Fibroblast of upper back skin (primary cell): Measurements from ENCODE around the gene CFAP53.
"Not testable (repeated sequence)": the region's sequence is repeated elsewhere in the genome, so short reads cannot be mapped to it uniquely, and the experiment has no call there.

ENCODE experiments used
- DNase-seq: peaks from one replicate; pipeline ENCODE4 v3.0.0-alpha.2; 2013

The CFAP53 gene

DNA sequence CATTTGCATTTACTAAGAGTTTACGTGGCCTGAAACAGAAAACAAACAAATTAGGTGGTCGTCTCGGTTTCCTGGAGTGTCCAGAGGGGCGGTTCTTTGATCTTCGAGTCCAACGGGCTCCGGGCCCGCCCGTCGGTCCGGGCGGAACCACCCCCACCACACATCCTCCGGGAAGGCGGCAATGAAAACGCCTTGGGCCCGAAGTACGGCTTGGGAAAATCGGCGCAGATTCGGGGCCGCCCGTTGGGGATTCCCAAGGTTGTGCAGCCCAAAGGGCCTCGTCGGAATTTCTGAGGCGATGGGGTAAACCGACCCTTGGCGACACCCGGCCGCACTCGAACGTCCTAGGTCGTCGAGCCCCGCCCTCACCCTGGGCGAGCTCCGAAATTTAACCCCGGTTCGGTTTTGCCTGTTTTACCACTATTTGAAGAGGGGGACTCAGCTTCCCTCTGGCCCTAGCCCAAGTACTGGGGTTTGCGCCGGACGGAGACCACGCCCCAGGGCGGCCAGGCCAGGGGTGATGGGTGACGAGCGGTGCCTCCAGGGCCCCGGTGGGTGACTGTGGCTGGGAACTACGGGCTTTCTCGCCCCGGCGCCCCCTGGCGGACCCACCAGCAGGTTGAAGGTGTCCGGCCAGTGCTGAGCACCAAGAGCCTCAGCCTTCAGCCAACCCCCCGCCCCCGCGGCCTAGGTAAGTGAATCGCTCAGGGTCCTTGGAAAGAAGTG, 1.9 kb upstream of the CFAP53 start:
- DNase-seq, result peak; percentile 50

DNA sequence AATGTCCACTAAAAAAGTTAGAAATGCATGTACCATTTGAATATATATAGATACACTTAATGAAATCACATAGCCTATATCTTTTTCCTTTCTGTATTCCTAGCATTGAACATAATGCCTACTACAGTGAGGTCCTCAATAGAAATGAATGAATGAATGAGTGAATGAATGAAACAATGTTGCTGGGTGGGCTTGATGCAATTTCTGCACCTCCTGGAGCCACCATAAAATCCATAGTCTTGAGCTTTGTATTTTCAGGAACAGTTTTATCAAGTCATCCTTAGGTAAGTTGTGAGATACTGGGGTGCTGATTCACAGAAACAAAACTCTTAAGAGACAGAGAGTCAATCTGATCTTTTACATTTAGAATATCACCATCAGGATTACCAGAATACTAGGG, 3.3 kb downstream of the CFAP53 start:
- DNase-seq, result no peak

DNA sequence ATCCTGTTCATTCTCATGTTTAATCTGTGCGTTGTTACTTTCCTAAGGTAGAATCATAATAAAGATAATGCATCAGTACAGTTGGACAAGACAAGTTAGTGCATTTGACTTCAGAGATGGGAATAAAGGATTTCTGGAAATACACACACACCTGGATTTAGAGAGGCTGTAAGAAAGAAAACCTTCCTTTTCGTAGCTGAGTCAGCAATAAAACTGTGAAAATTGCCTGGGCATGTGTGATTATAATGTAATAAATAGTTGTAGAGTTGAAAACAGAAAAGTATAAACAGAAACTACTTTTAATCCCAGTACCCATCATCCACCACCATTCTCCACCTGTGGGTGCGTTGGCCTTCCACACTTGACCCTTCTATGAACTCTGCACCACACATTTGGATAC, 15.4 kb downstream of the CFAP53 start:
- no peak for DNase-seq

DNA sequence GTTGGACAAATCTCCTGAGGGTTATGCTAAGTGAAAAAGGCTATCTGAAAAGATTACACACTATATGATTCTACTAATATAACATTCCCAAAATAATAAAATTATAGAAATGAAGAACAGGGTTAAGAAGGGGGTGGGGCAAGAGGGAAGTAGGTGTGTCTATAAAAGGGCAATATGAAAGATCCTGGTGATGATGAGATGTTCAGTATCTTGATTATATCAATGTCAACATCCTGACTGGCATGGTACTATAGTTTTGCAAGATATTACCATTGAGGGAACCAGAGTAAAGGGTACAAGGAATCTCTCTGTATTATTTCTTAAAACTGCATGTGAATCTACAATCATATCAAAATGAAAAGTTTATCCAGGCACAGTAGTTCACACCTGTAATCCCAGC, 16.7 kb downstream of the CFAP53 start:
- DNase-seq, result no peak

DNA sequence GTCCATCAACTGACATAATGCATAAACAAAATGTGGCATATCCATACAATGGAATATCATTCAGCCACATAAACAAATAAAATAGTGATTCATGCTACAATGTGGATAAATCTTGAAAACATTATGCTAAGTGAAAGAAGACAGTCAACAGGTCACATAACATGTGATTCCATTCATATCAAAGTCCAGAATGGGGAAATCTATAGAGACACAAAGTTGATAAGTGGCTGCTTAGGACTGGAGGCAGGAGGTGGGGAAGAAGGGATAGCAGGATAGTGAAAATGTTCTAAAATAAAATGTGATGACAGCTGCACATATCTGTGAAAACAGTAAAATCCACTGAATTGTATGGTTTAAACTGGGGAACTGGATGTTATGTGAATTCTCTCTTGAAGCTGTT, 18.7 kb downstream of the CFAP53 start:
- no peak for DNase-seq

DNA sequence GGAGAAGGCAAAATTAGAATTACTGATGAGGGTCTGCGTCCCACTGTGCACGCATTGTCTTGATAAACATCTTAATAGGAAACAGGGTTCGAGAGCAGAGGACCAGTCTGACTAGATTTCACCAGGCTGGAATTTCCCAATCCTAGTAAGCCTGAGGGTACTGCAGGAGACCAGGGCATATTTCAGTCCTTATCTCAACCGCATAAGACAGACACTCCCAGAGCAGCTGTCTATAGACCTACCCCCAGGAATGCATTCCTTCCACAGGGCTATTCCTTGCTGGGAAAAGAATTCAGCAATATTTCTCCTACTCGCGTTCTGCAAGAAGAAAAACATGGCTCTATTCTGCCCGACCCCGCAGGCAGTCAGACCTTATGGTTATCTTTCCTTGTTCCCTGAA, 24.5 kb downstream of the CFAP53 start:
- not testable (repeated sequence) for DNase-seq

DNA sequence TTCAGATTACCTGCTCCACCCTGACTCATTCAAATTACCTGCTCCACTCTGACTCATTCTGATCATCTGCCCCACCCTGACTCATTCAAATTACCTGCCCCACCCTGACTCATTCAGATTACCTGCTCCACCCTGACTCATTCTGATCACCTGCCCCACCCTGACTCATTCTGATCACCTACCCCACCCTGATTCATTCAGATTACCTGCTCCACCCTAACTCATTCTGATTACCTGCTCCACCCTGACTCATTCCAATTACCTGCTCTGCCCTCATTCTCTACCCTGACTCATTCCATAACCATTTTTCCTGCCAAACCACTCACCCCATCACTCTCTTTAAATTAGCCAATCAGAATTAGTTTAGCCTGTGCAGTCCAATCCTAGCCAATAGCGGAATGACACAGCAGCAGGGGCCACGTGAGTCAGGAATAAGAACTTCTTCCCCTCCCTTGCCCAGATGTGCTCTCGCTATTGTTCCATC, 26.2 kb downstream of the CFAP53 start:
- DNase-seq, result no peak

DNA sequence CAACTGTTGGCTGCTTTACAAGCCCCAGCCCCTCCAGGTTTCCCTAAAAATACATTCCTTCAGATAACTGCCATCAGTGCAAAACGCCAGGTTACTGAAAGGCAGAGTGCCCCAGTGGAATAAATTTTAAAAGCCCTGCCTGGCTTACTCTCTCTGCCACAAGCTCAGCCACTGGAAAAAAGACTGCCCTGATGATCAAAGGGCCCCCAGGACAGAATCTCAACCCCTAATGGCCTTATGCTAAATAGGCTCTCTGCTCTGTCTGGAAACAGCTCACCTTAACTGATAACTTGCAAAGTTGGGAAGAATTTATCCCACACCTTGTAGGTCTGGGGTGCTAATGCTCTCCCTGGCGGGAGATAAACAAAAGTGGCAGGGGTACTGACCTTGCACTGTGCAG, 33.9 kb downstream of the CFAP53 start:
- DNase-seq, result no peak

DNA sequence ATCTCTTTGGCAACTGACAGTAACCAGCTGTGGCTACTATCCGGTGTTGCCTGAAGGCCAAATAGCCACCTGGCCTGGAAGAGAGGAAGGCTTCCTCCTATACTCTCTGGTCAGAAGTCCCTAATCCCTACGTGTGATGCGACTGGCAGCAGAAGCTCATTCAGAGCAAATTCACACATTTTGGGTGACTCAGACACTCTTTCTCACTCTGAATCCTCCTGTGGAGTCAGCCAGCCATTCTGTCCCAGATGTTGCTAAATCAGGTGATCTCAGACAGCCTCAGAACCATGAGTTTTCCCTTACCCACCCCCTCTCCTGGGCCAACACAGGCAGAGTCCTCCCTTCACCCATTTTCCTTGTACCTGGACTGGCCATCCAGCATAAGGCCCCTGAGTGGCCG, 34.7 kb downstream of the CFAP53 start:
- no peak for DNase-seq

DNA sequence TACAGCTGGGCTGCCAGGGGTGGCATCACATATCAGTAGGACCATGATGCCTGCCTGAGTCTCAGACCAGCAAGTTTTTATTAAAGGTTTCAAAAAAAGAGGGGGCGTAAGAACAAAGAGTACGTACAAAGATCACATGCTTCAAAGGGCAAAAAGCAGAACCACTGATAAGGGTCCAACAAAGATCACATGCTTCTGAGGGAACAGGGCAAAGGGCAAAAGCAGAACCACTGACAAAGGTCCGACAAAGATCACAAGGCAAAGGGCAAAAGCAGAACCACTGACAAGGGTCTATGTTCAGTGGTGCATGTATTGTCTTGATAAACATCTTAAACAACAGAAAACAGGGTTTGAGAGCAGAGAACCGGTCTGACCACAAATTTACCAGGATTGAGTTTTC, 46.0 kb downstream of the CFAP53 start:
- DNase-seq, result not testable (repeated sequence)

DNA sequence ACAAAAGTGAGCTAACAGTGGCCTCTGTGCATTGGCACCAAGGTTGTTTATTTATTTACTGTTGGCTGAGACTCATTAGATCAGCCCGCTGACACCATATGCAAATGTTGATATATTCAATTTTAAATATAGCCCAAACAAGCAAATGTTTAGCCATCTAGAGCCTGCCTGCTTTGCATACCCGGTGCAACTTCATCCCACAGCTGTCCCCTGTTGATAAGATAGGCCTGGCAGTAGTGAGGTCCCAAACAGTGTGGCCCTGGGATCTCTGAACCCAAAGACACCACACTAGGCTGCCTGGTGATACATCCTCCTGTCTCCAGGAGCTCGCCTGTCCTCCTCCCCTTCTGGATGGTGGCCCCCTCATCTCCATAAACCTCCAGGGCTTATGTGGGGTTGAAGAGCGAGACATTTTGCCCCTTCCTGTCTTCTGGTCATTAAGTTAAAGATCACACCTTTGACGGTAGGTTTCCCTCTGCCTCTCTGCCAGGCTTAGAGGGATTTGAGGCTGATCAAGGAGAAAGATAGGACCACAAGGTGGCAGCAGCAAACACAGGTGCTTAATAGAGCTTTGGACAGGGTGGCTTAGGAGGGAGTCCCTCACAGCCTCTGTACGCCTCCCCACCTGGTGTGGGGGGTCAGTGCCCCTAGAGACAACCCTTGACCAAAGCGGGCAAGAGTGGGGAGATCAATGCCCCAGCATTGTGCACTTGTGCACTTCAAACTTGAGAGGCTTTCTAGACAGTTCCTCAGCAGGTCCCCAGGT, 47.7 kb downstream of the CFAP53 start:
- DNase-seq, result no peak

DNA sequence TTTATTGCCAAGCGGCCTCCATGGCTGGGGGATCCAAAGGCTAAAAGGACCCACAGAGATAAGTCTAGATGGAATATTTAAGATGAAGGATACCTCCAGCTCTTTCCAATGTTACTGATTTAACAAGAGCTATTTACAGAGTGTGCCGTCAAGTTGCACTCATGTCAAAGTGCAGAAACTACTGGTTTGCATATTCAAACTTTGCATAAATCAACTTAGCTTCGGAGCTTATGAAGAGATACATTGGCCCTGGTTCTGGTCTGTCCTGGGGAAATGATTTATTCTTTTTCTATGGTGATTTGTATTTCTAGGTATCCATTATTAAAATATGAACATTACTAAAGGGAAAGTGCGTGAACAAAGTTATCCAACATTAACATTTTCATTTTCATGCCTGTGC, 57.0 kb downstream of the CFAP53 start:
- no peak for DNase-seq

DNA sequence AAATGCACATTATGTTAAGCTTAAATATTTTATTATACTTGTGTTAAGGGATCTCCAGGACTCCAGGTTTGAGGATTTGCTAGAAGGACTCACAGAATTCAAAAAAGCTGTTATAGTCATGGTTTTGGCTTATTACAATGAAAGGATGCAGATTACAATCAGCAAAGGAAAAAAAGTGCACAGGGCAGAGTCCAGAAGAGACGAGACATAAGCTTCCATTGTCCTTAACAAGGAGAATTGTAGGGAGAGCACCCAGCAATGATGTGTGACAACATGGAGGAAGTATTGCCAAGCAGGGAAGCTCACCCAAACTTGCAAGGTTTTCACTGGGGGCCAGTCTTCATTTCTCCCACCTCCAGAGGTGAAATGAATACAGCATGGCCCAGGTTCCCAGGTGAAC, 58.6 kb downstream of the CFAP53 start:
- no peak for DNase-seq

DNA sequence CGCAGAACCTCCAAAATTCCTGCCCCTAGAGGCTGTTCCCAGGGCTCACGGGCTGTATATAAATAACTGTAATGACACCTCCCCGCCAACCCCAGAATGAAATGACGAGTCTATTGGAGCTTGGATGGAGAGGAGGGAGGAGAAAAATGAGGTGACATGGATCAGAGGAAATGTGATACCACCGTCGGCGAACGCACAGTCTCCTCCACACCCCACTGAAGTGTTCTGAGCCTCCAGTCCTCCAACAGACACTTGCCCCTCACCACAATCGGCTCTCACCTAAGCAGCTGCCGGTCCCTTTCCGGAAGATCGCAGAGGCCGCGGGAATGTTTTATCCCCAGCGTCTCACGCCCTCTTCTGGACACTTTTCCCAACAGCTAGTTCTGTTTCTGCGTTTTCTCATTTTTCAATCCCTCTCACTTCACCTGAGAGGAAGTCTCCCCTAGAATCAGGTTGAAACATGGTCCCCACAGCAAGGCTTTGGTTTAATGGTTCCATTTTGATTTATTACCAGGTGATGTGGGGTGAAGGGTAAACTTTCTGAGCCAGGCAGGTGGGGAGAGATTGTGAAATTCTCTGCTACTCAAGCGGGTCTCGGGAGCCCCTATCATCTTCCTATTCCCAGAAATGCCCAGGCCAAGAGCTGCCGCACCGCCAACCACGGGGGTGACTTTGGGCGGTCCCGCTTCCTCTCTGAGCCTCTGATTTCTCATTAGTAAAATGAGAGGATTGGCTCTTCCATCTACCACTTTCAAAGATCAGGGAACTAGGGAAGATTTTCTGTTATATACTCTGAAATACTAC, 62.3 kb downstream of the CFAP53 start:
- peak; percentile 26 for DNase-seq

DNA sequence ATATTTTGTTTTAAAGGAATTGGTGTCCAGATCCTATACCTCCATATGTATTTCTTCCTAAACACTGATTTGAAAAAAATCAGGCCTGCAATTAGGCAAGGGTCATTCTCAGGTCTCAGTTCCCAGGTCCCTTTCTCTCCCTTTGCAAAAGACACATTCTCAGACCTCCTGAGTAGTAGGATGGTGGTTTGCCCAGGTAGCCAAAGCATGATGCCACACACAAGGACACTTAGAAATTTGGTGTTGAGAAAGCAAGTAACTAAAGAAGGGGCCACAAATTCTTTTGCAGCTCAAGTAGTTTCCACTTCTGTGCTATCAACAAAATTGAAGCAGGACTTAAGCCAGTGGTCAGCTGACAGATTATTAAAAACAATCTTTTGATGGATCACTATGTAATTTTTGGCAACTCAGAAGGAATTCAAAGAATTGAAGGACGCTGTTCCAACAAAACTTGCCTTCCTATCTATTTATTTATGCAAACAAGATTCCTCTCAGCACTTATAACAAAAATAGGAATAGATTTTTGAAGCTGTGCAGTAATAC, 64.7 kb downstream of the CFAP53 start:
- no peak for DNase-seq

DNA sequence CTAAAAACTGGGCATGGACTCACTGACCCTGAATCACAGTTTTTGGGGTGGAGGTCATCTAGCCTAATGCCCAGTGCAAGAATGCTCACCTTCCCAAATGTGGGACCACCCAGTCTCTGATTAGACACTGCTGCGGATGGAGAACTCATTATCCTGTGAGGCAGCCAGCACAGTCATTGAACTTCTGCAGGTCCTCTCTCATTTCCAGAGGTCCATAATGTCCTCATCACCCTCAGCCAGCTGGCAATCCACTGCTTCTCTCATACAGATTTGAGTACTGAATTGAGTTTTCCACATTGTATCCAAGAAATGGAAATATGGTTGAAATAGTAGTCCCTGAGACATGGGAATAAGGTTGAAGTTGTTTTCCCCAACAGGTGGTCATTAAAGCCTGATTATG, 66.4 kb downstream of the CFAP53 start:
- DNase-seq, result no peak

DNA sequence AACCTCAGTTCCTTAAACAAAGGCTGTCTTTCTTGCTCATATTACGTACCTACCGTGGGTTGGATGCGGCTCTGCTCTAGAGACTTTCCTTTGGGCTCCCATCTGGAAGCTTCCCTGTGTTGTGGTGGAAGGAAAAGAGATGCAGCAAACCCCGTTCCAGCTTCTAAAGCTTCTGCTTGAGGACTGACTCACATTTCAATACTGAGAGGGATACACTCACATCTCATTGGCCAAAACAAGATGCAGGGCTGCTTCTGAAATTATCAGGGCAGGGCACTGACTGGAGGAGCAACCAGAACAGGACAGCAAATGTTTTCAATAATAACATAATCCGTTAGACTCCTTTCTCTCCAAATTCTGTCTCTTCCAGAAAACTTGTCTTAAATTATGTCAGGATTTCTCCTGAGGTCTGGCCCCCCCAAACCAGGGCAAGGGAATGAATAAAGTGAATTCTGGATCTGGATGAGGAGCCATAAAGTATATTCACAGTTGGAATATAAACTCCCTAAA, 66.9 kb downstream of the CFAP53 start:
- no peak for DNase-seq

DNA sequence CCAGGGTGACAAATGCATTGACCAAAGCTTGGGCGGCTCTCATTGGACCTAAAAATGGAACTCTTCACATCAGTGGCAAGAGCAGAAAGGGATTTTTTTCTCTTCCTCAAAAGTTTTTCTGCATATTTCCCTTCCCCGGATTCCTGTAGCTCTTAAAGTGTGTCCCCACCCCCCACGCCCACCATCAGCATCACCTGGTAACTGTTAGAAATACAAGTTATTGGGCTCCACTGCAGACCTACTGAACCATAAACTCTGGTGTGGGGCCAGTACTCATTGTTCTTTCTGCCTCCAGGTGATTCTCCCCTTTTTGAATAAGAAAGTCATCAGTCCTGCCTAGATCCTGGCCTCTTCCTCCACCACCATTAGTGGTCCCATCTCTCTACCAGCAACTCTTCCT, 70.0 kb downstream of the CFAP53 start:
- no peak for DNase-seq

DNA sequence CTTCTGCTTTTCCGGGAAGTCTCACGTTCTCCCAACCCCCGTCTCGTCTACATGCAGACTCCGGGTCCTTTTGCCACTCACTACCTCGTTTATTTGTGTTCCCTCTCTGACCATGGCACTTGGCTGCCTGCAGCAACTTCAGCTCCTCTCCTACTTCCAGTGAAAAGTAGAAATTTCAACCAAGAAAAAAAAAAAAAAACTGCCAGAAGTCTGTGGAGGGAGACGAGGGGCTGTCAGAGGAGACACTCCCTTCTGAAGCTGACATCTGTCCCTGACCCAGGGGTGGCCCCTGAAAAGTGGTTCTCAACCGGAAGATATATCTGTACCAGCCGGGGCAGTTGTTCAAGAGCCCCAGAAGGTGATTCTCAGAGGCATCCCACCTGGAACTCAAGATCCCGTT, 70.6 kb downstream of the CFAP53 start:
- no peak for DNase-seq

DNA sequence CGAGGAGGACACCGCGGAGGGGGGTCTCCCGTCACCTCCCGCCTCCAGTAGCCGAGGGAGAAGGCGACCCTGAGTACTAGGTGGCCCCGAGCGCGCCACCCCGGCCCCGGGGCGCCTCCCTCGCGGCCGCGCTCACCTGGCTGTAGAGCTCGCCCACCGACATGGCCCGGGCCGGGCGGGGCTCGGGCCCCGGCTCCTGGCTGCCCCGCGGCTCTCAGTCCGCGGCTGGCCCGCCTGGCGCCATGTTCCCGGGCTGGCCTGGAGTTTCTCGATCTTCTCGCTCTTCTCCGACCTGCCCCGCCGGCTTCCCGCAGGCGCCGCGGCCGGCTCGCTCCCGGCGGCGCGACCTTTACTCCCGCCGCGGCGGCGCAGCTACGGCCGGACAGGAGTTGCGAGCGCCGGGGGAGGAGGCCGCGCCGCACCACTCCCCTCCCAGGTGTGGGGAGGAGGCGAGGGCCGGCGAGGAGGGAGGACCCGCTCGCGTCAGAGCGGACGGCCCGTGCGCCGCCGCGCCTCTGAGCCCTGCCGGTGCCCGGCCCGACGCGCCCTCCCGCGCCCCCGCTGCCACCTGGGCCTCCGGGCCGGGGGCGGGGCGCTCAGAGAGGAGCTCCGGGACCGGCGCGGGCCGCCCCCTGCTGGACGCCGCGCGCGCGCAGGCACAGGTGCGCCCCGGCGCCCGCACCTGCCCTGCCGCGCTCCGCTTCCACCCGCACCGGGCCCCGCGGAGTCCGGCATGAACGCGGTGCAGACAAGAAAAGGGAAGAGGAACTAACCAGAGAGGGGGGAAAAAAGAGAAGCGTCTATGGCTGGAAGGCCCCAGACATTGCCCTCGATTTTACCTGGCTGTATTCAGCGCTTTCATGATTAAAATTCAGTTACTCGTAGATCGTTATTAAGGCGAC, 71.4 kb downstream of the CFAP53 start, which contains the start of gene MYO5B:
Gene MYO5B (minus strand): TSS at position 517 of the 902 bp plus-strand sequence. CDS start 354 bp downstream, at position 163.
- DNase-seq, result no peak

DNA sequence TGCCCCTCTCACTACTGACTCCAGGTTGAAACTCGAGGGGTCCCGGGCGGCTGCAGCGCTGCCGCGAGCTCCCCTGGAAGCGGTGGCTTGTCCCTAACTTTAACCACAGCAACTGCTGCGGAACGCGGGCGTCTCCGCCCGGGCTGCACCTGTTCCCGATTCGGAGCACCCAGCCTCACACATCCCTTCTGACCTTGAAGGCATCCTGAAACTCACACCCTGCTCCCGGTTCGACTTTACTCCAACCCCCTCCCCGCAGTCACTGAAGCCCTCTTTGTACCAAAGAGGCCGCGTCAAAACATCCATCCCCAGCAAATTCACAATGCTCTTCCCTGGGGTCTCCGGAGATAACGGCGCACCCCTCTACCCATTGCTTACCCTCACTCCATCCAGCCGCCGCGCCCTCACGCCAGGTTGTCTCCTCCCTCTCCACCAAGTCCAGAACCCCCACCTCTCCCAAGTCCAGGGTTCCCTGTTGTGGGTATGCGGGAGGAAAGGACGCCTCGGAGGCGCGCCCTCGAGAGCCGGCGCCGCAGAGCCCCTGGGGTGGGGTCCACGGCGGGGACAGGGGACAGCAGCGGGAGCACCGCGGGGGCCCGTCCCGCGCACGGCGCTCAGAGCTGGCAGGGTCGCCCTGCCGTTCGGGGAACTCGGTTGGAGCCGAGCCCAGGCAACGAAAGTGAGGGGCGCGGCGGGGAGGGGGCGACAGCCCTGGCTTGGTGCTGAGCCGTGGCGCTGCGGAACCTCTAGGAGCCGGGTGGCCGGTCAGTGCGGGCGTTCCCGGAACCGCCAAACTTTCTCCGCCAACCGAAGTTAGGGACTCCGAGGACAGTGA, 72.3 kb downstream of the CFAP53 start:
- no peak for DNase-seq
